ENCODE results near the gene ARHGEF28.

DNA sequence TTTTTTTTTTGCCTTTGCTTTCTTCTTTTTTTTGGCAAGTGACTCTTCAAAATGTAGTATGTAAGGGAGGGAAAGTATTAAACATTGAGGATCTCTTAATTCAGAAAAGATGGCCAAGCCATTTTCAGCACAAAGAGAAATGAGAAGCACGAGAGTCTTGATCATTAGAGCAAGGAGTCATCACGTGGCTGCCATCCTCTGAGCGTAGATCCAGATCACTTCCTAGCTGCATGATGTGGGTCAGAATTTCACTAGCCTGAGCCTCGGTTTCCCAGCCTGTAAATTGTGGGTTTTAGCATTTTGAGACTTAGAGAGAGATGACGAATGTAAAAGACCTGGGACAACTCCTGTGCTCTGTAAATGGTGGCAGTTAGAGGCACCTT is 312.9 kb downstream of the ARHGEF28 start:
- TF ChIP-seq, protein P1, sequence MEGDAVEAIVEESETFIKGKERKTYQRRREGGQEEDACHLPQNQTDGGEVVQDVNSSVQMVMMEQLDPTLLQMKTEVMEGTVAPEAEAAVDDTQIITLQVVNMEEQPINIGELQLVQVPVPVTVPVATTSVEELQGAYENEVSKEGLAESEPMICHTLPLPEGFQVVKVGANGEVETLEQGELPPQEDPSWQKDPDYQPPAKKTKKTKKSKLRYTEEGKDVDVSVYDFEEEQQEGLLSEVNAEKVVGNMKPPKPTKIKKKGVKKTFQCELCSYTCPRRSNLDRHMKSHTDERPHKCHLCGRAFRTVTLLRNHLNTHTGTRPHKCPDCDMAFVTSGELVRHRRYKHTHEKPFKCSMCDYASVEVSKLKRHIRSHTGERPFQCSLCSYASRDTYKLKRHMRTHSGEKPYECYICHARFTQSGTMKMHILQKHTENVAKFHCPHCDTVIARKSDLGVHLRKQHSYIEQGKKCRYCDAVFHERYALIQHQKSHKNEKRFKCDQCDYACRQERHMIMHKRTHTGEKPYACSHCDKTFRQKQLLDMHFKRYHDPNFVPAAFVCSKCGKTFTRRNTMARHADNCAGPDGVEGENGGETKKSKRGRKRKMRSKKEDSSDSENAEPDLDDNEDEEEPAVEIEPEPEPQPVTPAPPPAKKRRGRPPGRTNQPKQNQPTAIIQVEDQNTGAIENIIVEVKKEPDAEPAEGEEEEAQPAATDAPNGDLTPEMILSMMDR (IDR thresholded peaks at IDR 0.05; ENCODE audit: poor library complexity) = no peak
- TF ChIP-seq EZH2 (IDR thresholded peaks at IDR 0.05; ENCODE audit: borderline replicate concordance) (no peak), EZH2phosphoT487 (IDR thresholded peaks at IDR 0.05; ENCODE audit: low read depth, severe bottlenecking, unreplicated experiment) (no peak)
